Effector memory CD8-positive, alpha-beta T cell (primary cell): ENCODE data around the gene ETAA1.

Experiments used
- ATAC-seq: fragments of 150-1000 bp; cut with Tn5 transposase; replicated peaks from 2 replicates; pipeline ENCODE4 v1.10.0; 2021; ENCODE audit warnings: mild to moderate bottlenecking, moderate library complexity
- DNase-seq, 3 experiments: peaks; one replicate each; pipeline ENCODE4 v3.0.0; 2021
- H3K27ac Mint-ChIP-seq, 2 donors: one replicate each; pipeline ENCODE4 v1.8.0; 2022; ENCODE audit warnings: mild to moderate bottlenecking in 2 of 2, mixed read lengths in 2 of 2, moderate library complexity in 2 of 2
- H3K27me3 Mint-ChIP-seq, 2 donors: one replicate each; pipeline ENCODE4 v1.8.0; 2022; ENCODE audit warnings: mixed read lengths in 2 of 2
- H3K36me3 Mint-ChIP-seq: one replicate; pipeline ENCODE4 v1.8.0; 2022; ENCODE audit warnings: mild to moderate bottlenecking, moderate library complexity, mixed read lengths; ENCODE audit not compliant: insufficient read depth
- H3K4me1 Mint-ChIP-seq, 2 donors: one replicate each; pipeline ENCODE4 v1.8.0; 2022; ENCODE audit warnings: low read depth in 2 of 2, mixed read lengths in 2 of 2
- H3K4me3 Mint-ChIP-seq, 2 donors: one replicate each; pipeline ENCODE4 v1.8.0; 2022; ENCODE audit warnings: mild to moderate bottlenecking in 2 of 2, mixed read lengths in 2 of 2, moderate library complexity in 2 of 2
- H3K9me3 Mint-ChIP-seq, 2 donors: one replicate each; pipeline ENCODE4 v1.8.0; 2022; ENCODE audit warnings: mixed read lengths in 2 of 2

The ETAA1 gene

DNA sequence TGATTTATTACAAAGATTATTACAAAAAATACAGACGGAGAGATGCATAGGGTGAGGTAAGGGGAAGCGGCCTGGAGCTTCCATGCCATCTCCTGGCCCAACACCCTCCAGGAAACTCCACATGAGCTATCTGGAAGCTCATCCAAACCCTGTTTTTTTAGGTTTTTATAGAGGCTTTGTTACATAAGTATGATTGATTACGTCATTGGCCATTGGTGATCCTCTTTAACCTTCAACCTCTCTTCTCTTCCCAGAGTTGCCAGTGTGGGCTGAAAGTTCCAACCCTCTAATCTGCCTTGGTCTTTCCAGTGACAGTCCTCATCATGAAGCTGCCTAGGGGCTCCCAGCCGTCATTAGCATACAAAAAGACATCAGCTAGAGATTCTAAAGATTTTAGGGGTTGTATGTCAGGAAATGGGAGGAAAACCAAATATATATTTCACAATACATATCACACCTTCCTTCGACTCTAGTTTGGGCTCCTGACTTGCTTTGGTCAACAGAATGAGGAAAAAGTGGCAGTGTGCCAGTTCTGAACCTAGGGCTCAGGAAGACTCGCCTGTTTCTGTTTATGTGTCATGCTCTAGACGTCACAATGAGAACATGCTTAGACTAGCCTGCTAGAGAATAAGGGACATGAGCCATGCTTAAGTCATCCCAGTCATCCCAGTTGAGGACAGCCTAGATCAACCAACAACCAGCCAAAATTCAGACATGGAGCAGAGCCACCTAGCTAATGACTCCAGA lies 54.1 kb downstream of the ETAA1 start:
- DNase-seq (no peak), ATAC-seq (no peak)
- Mint-ChIP-seq H3K27ac (no peak overlapping the region), H3K36me3 (no peaks in the 10 kb centered on the region), H3K4me1 (no peaks in the 10 kb centered on the region), H3K4me3 (no peak overlapping the region), H3K27me3 (peaks cover 0 to 24% of the 10 kb centered on the region in 2 donors), H3K9me3 (no peaks in the 10 kb centered on the region)

DNA sequence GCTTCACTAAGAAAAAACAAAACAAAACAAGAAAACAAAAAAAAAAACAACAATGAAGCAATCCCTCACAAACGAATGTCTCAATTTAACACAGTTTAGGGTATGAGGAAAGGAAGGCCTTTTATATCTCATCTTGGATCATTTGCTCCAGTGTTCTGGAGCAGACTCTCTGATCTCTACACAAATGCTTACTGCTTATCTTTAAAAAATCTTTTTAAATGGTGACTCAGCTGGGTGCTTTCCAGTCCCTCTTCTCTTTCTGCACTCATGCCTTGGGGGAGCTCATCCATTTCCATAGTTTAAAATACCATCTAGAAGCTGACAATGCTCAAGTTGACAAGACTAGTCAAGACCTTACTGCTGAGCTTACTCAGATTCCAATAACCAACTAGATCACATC lies 56.2 kb downstream of the ETAA1 start:
- Mint-ChIP-seq H3K9me3 (no peaks in the 10 kb centered on the region), H3K4me3 (no peak overlapping the region)
- no peak for ATAC-seq

DNA sequence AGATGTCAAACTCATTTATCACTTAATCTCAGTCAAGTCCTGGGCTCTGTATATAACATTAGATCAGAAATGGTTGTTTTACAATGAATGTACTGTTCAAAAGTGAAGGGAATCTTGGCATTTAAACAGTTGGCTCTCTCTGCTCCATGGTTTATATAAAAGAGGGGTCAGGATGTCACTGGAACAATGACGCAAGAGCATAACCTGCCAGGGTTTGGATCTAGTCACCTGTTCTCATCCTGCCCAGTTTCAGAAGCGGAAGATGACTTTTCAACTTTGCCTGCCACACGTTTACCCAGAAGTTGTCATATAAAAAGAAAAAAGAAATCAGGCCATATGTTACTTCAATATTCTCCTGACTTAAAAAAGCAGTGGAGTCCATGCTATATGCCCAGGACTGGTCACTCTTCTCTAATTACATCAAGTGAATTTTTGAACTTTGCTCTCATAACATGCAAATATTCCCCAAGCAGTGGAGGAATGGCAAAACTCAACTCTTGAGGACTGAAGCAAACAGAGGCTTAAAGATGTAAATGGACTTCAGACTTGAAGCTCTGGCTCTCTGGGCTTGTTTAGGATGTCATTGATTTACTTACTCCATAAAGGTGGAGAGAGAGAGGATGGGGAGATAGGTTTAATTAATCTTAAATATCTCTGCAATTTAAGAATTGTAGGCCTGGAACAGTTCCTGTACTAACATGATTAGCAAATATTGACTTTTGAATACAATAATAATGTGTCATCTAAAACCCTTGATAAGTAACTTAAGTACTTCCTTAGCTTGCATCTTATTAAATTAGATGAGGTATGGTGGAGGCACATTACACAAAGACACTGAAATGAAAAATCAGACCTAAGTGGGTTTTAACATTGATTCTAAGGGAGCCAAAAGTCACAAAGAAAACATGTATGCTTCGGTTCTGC lies 58.3 kb downstream of the ETAA1 start:
- no peaks in the 10 kb centered on the region for H3K36me3 Mint-ChIP-seq
- no peaks in the 10 kb centered on the region for H3K4me1 Mint-ChIP-seq
- no peak overlapping the region for H3K4me3 Mint-ChIP-seq
- no peaks in the 10 kb centered on the region for H3K9me3 Mint-ChIP-seq
- no peak for DNase-seq
- peaks cover 5 to 16% of the 10 kb centered on the region in 2 donors for H3K27me3 Mint-ChIP-seq
- ATAC-seq, result no peak
- no peak overlapping the region for H3K27ac Mint-ChIP-seq

More for the DNA sequence above, 56.2 kb downstream of the ETAA1 start:
- no peak for DNase-seq
- peaks cover 0 to 24% of the 10 kb centered on the region in 2 donors for H3K27me3 Mint-ChIP-seq
- no peaks in the 10 kb centered on the region for H3K4me1 Mint-ChIP-seq
- no peaks in the 10 kb centered on the region for H3K36me3 Mint-ChIP-seq
- no peak overlapping the region for H3K27ac Mint-ChIP-seq

DNA sequence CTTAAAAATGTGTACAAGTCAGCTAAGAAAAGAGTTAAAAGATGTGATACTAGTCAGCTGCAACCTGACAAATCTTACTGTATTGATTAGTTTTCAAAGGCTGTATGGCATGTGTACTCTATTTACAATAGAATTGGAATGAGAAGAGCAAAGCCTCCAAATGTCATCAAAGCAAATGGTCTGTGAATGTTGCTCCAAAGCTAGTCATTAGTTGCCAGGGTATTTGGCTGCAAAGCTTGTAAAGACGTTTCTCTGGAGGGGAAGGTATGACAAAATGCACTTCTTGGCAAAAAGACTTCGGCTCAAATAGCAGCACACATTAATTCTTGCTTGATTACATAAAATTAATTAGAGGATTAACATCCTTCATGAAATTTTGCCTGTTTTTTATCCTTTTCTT lies 59.3 kb downstream of the ETAA1 start:
- H3K27me3 Mint-ChIP-seq, result peaks cover 5 to 9% of the 10 kb centered on the region in 2 donors
- no peaks in the 10 kb centered on the region for H3K9me3 Mint-ChIP-seq
- H3K4me3 Mint-ChIP-seq, result no peak overlapping the region
- ATAC-seq (no peak), DNase-seq (no peak)
- H3K4me1 Mint-ChIP-seq, result no peaks in the 10 kb centered on the region
- no peaks in the 10 kb centered on the region for H3K36me3 Mint-ChIP-seq
- H3K27ac Mint-ChIP-seq, result no peak overlapping the region

GRCh38 chr2:67457699-67458098 lies 60.6 kb downstream of the ETAA1 start:
- DNase-seq (no peak), ATAC-seq (no peak)

GRCh38 chr2:67459761-67460160 lies 62.6 kb downstream of the ETAA1 start:
- peaks cover 0 to 5% of the 10 kb centered on the region in 2 donors for H3K27me3 Mint-ChIP-seq
- DNase-seq (no peak), ATAC-seq (no peak)
- no peak overlapping the region for H3K4me3 Mint-ChIP-seq
- no peaks in the 10 kb centered on the region for H3K9me3 Mint-ChIP-seq
- H3K36me3 Mint-ChIP-seq, result no peaks in the 10 kb centered on the region
- no peaks in the 10 kb centered on the region for H3K4me1 Mint-ChIP-seq
- no peak overlapping the region for H3K27ac Mint-ChIP-seq

More at GRCh38 chr2:67457699-67458098, 60.6 kb downstream of the ETAA1 start:
- Mint-ChIP-seq H3K4me1 (no peaks in the 10 kb centered on the region), H3K4me3 (no peak overlapping the region), H3K36me3 (no peaks in the 10 kb centered on the region), H3K27ac (no peak overlapping the region), H3K27me3 (peaks cover 5 to 9% of the 10 kb centered on the region in 2 donors), H3K9me3 (no peaks in the 10 kb centered on the region)
